Measurements from ENCODE around the gene GLIS2. TPM values are rescaled to one million over a fixed set of nuclear protein-coding genes. Genes with fewer than 3 reads are reported as not detected.
A peak's percentile ranks its signal among the peaks of the same experiment; 100 is the strongest.

GLIS2 gene
- total and polyA plus RNA-seq, 10 of the 15 experiments (the other 5 are each of a cell fraction or from before 2014, with no cell fraction given): 0.03 to 0.64 (median 0.18) TPM; not detected in 4

GRCh38 chr16:4344983-4345835 is 29.3 kb downstream of the GLIS2 start:
- peaks cover 20% of the 10 kb centered on the region for H3K79me2 ChIP-seq (ENCODE audit: control insufficient read depth, insufficient read depth, low read length)
- H2AFZ ChIP-seq (ENCODE audit: control insufficient read depth, low read depth, low read length): no peak overlapping the region
- WGBS (ENCODE audit: insufficient coverage, insufficient replicate concordance, low lambda C conversion rate, missing lambda C conversion rate): 92% methylated on average over 26 of the region's 26 CpGs
- no peak for FAIRE-seq
- in situ Hi-C loops (cut with MboI): no loop called here
- H3K4me1 ChIP-seq (ENCODE audit: control insufficient read depth, insufficient read depth, low read length): no peaks in the 10 kb centered on the region
- TF ChIP-seq POLR2AphosphoS5 (IDR thresholded peaks at IDR 0.05; ENCODE audit: low read length) (0 out of 2 replicates have a peak, but pooled peaks have one; percentile 27), CBX3 (IDR thresholded peaks at IDR 0.05; ENCODE audit: borderline replicate concordance, low read depth) (no peak)
- no peak overlapping the region for H3K4me3 ChIP-seq
- no peak for ATAC-seq
- H3K27ac ChIP-seq (ENCODE audit: control insufficient read depth, insufficient read depth): no peak overlapping the region
- peaks cover 3 to 4% of the 10 kb centered on the region in 2 experiments for H3K36me3 ChIP-seq (ENCODE audit: control insufficient read depth in 2 of 2, insufficient read depth in 2 of 2, low read length in 1 of 2)
- H3K9ac ChIP-seq (ENCODE audit: control insufficient read depth, insufficient read depth, low read length): no peak overlapping the region
- no peak for DNase-seq (ENCODE audit: low read depth, low spot score)
- SMC1A ChIA-PET (ENCODE audit: uncharacterized antibody, unreplicated experiment): no interaction called here
- no peaks in the 10 kb centered on the region for H3K27me3 ChIP-seq (replicated peaks in 1 of 2; ENCODE audit: control insufficient read depth in 2 of 2, insufficient read depth in 2 of 2, low read length in 1 of 2)
- RAD21 ChIA-PET (ENCODE audit: unreplicated experiment): interaction anchor here (1.1 to 1.4 kb wide), 2 partner anchors 15 to 57 kb away, joined by 3 read pairs; no protein-coding TSS in a partner anchor
- H4K20me1 ChIP-seq (ENCODE audit: control insufficient read depth, insufficient read depth): peaks cover 6% of the 10 kb centered on the region; the same call in 1 of the 2 replicates
- CTCF ChIA-PET: interaction anchor here (1.0 to 2.6 kb wide), 2 partner anchors 10 to 58 kb away, joined by 3 to 11 read pairs; no protein-coding TSS in a partner anchor
- H3K4me2 ChIP-seq (ENCODE audit: control insufficient read depth, insufficient read depth): no peak overlapping the region
- POLR2A ChIA-PET: no interaction called here
- no peaks in the 10 kb centered on the region for H3K9me3 ChIP-seq (replicated peaks; ENCODE audit: control insufficient read depth, insufficient read depth, low read length)
- no TSS peak for BruUV-seq (replicated peaks)
- intact Hi-C loops (cut with micrococcal nuclease; ENCODE audit: unreplicated experiment): no loop called here

- CTCF ChIA-PET: interaction anchor here (0.8 to 2.6 kb wide), 6 partner anchors 11 to 57 kb away, joined by 3 to 11 read pairs (median 4); no protein-coding TSS in a partner anchor
- Histone ChIP-seq H3K4me3 (no peak overlapping the region), H3K4me1 (ENCODE audit: control insufficient read depth, insufficient read depth, low read length) (no peaks in the 10 kb centered on the region), H3K9me3 (replicated peaks; ENCODE audit: control insufficient read depth, insufficient read depth, low read length) (no peaks in the 10 kb centered on the region), H3K36me3 (ENCODE audit: control insufficient read depth in 2 of 2, insufficient read depth in 2 of 2, low read length in 1 of 2) (peaks cover 1 to 3% of the 10 kb centered on the region in 2 experiments), H4K20me1 (ENCODE audit: control insufficient read depth, insufficient read depth) (peaks cover 6% of the 10 kb centered on the region; the same call in 1 of the 2 replicates), H3K79me2 (ENCODE audit: control insufficient read depth, insufficient read depth, low read length) (peaks cover 28% of the 10 kb centered on the region), H3K9ac (ENCODE audit: control insufficient read depth, insufficient read depth, low read length) (no peak overlapping the region), H2AFZ (ENCODE audit: control insufficient read depth, low read depth, low read length) (no peak overlapping the region), H3K27ac (ENCODE audit: control insufficient read depth, insufficient read depth) (no peak overlapping the region), H3K4me2 (ENCODE audit: control insufficient read depth, insufficient read depth) (no peak overlapping the region), H3K27me3 (replicated peaks in 1 of 2; ENCODE audit: control insufficient read depth in 2 of 2, insufficient read depth in 2 of 2, low read length in 1 of 2) (no peaks in the 10 kb centered on the region)
- POLR2A ChIA-PET: no interaction called here
- SMC1A ChIA-PET (ENCODE audit: uncharacterized antibody, unreplicated experiment): interaction anchor here (0.8 to 0.9 kb wide), 2 partner anchors 57 to 405 kb away, joined by 3 read pairs; no protein-coding TSS in a partner anchor
- DNase-seq (ENCODE audit: low read depth, low spot score) (no peak), ATAC-seq (peak; percentile 16; the same call in 2 of the 3 replicates), FAIRE-seq (no peak)
- TSS peak; percentile 18 for BruUV-seq (replicated peaks)
- 79% methylated on average over 14 of the region's 14 CpGs for WGBS (ENCODE audit: insufficient coverage, insufficient replicate concordance, low lambda C conversion rate, missing lambda C conversion rate)
- RAD21 ChIA-PET (ENCODE audit: unreplicated experiment): interaction anchor here (1.1 to 1.7 kb wide), 3 partner anchors 16 to 56 kb away, joined by 3 read pairs; no protein-coding TSS in a partner anchor
- in situ Hi-C loops (cut with MboI): no loop called here
- TF ChIP-seq, protein P1, sequence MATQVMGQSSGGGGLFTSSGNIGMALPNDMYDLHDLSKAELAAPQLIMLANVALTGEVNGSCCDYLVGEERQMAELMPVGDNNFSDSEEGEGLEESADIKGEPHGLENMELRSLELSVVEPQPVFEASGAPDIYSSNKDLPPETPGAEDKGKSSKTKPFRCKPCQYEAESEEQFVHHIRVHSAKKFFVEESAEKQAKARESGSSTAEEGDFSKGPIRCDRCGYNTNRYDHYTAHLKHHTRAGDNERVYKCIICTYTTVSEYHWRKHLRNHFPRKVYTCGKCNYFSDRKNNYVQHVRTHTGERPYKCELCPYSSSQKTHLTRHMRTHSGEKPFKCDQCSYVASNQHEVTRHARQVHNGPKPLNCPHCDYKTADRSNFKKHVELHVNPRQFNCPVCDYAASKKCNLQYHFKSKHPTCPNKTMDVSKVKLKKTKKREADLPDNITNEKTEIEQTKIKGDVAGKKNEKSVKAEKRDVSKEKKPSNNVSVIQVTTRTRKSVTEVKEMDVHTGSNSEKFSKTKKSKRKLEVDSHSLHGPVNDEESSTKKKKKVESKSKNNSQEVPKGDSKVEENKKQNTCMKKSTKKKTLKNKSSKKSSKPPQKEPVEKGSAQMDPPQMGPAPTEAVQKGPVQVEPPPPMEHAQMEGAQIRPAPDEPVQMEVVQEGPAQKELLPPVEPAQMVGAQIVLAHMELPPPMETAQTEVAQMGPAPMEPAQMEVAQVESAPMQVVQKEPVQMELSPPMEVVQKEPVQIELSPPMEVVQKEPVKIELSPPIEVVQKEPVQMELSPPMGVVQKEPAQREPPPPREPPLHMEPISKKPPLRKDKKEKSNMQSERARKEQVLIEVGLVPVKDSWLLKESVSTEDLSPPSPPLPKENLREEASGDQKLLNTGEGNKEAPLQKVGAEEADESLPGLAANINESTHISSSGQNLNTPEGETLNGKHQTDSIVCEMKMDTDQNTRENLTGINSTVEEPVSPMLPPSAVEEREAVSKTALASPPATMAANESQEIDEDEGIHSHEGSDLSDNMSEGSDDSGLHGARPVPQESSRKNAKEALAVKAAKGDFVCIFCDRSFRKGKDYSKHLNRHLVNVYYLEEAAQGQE (IDR thresholded peaks at IDR 0.05; ENCODE audit: low read depth, low read length): no peak
- TF ChIP-seq BRCA1 (IDR thresholded peaks at IDR 0.05; ENCODE audit: low read depth, low read length): no peak
- TF ChIP-seq SMARCA5 (IDR thresholded peaks at IDR 0.05): 0 out of 2 replicates have a peak, but pooled peaks have one; percentile 30
- intact Hi-C loops (cut with micrococcal nuclease; ENCODE audit: unreplicated experiment): no loop called here
Measured at GRCh38 chr16:4345836-4346781, 30.2 kb downstream of the GLIS2 start.
